ENCODE measurements around the gene PDX1. TPM values are rescaled to one million over a fixed set of nuclear protein-coding genes. Genes with fewer than 3 reads are reported as not detected.
"Not testable (repeated sequence)": the region's sequence is repeated elsewhere in the genome, so short reads cannot be mapped to it uniquely, and the experiment has no call there.

Gene PDX1
- total and polyA plus RNA-seq, 9 of the 15 experiments (the other 6 are each of a cell fraction or from before 2014, with no cell fraction given): not detected

DNA sequence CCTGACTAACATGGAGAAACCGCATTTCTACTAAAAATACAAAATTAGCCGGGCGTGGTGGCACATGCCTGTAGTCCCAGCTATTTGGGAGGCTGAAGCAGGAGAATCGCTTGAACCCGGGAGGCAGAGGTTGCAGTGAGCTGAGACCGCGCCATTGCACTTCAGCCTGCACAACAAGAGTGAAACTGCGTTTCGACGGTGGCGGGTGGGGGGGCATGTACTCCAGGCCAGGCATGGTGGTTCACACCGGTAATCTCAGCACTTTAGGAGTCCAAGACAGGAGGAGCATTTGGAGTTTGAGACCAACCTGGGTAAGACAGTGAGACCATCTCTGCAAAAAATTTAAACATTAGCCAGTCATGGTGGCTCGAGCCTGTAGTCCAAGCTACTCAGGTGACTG lies 44.4 kb downstream of the PDX1 start:
- not testable (repeated sequence) for H4K20me1 ChIP-seq (replicated peaks; ENCODE audit: control insufficient read depth, insufficient read depth, low read length); H2AFZ ChIP-seq (ENCODE audit: low read depth, low read length)

GRCh38 chr13:27964741-27965323 lies 45.0 kb downstream of the PDX1 start:
- ChIA-PET CTCF (ENCODE audit: low intra/inter-chr PET ratio) (no interaction called here), POLR2A (no interaction called here)
- no TSS peak for BruUV-seq (replicated peaks)
- Histone ChIP-seq H3K9ac (ENCODE audit: insufficient read depth in 1 of 2, low read depth in 2 of 2, low read length in 2 of 2) (no peak overlapping the region), H3K4me1 (replicated peaks in 1 of 2; ENCODE audit: control insufficient read depth in 2 of 2, insufficient read depth in 2 of 2, low read length in 2 of 2) (peaks cover 0 to 13% of the 10 kb centered on the region in 2 experiments; a peak in 2 of 5 replicates), H3K79me2 (ENCODE audit: control insufficient read depth, insufficient read depth, low read length) (no peaks in the 10 kb centered on the region), H3K36me3 (ENCODE audit: control insufficient read depth, insufficient read depth, low read length) (no peaks in the 10 kb centered on the region), H3K27ac (ENCODE audit: extremely low read depth, low read depth, low read length) (no peak overlapping the region), H3K9me1 (ENCODE audit: control insufficient read depth, insufficient read depth, low read length) (no peaks in the 10 kb centered on the region), H3K27me3 (ENCODE audit: control insufficient read depth in 2 of 2, insufficient read depth in 2 of 2, low read length in 2 of 2) (peaks cover 12 to 73% of the 10 kb centered on the region in 2 experiments; a peak in 4 of 5 replicates), H3K4me2 (ENCODE audit: insufficient read depth, low read length) (no peak overlapping the region), H2AFZ (ENCODE audit: low read depth, low read length) (no peak overlapping the region), H3K9me3 (replicated peaks; ENCODE audit: control insufficient read depth, insufficient read depth, low read depth, low read length) (no peaks in the 10 kb centered on the region), H4K20me1 (replicated peaks; ENCODE audit: control insufficient read depth, insufficient read depth, low read length) (no peaks in the 10 kb centered on the region; the same call in 1 of the 2 replicates), H3K4me3 (no peak overlapping the region)
- WGBS (ENCODE audit: insufficient coverage, low coverage, missing lambda C conversion rate): 2% methylated on average over 8 of the region's 15 CpGs
- in situ Hi-C loops (cut with MboI) (loop anchor here (25.0 kb wide), 1 partner anchor 453 kb away; no protein-coding TSS in a partner anchor), intact Hi-C loops (cut with micrococcal nuclease) (no loop called here)
- FAIRE-seq: no peak
- ATAC-seq: no peak
- no peak for DNase-seq (ENCODE audit: extremely low read depth in 1 of 4, low spot score in 3 of 4)
- no peak for TF ChIP-seq LCOR (CRISPR knock-in tag; IDR thresholded peaks at IDR 0.05)
- TF ChIP-seq KAT7 (CRISPR knock-in tag; IDR thresholded peaks at IDR 0.05; ENCODE audit: borderline replicate concordance): no peak
- TF ChIP-seq ZNF644 (tag; IDR thresholded peaks at IDR 0.05; ENCODE audit: low read depth): no peak
- TF ChIP-seq, protein P1, sequence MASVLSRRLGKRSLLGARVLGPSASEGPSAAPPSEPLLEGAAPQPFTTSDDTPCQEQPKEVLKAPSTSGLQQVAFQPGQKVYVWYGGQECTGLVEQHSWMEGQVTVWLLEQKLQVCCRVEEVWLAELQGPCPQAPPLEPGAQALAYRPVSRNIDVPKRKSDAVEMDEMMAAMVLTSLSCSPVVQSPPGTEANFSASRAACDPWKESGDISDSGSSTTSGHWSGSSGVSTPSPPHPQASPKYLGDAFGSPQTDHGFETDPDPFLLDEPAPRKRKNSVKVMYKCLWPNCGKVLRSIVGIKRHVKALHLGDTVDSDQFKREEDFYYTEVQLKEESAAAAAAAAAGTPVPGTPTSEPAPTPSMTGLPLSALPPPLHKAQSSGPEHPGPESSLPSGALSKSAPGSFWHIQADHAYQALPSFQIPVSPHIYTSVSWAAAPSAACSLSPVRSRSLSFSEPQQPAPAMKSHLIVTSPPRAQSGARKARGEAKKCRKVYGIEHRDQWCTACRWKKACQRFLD (CRISPR knock-in tag; IDR thresholded peaks at IDR 0.05): no peak
- no peak for TF ChIP-seq ARID4B (CRISPR knock-in tag; IDR thresholded peaks at IDR 0.05)
- TF ChIP-seq, protein P2, sequence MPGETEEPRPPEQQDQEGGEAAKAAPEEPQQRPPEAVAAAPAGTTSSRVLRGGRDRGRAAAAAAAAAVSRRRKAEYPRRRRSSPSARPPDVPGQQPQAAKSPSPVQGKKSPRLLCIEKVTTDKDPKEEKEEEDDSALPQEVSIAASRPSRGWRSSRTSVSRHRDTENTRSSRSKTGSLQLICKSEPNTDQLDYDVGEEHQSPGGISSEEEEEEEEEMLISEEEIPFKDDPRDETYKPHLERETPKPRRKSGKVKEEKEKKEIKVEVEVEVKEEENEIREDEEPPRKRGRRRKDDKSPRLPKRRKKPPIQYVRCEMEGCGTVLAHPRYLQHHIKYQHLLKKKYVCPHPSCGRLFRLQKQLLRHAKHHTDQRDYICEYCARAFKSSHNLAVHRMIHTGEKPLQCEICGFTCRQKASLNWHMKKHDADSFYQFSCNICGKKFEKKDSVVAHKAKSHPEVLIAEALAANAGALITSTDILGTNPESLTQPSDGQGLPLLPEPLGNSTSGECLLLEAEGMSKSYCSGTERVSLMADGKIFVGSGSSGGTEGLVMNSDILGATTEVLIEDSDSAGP (CRISPR knock-in tag; IDR thresholded peaks at IDR 0.05): no peak

More for the DNA sequence above, 44.4 kb downstream of the PDX1 start:
- H3K9me1 ChIP-seq (ENCODE audit: control insufficient read depth, insufficient read depth, low read length); ATAC-seq; H3K79me2 ChIP-seq (ENCODE audit: control insufficient read depth, insufficient read depth, low read length); FAIRE-seq; CTCF ChIA-PET (ENCODE audit: low intra/inter-chr PET ratio); H3K4me2 ChIP-seq (ENCODE audit: insufficient read depth, low read length); intact Hi-C loops (cut with micrococcal nuclease); DNase-seq (ENCODE audit: extremely low read depth in 1 of 4, low spot score in 3 of 4); H3K4me3 ChIP-seq; BruUV-seq (replicated peaks); H3K36me3 ChIP-seq (ENCODE audit: control insufficient read depth, insufficient read depth, low read length); H3K27ac ChIP-seq (ENCODE audit: extremely low read depth, low read depth, low read length); H3K9me3 ChIP-seq (replicated peaks; ENCODE audit: control insufficient read depth, insufficient read depth, low read depth, low read length); POLR2A ChIA-PET; H3K9ac ChIP-seq (ENCODE audit: insufficient read depth in 1 of 2, low read depth in 2 of 2, low read length in 2 of 2): not testable (repeated sequence)
- H3K27me3 ChIP-seq (ENCODE audit: control insufficient read depth in 2 of 2, insufficient read depth in 2 of 2, low read length in 2 of 2): peaks cover 12 to 67% of the 10 kb centered on the region in 2 experiments; a peak in 4 of 5 replicates
- peaks cover 0 to 13% of the 10 kb centered on the region in 2 experiments; a peak in 2 of 5 replicates for H3K4me1 ChIP-seq (replicated peaks in 1 of 2; ENCODE audit: control insufficient read depth in 2 of 2, insufficient read depth in 2 of 2, low read length in 2 of 2)
- WGBS (ENCODE audit: insufficient coverage, low coverage, missing lambda C conversion rate): under 1% methylated on average over 11 of the region's 13 CpGs
- in situ Hi-C loops (cut with MboI): loop anchor here (25.0 kb wide), 1 partner anchor 452 kb away; no protein-coding TSS in a partner anchor

Data from K562 (cell line).